WTC11 (cell line): ENCODE results near the gene PDZD8. TPM values are rescaled to one million over a fixed set of nuclear protein-coding genes. Genes with fewer than 3 reads are reported as not detected.
A peak's percentile ranks its signal among the peaks of the same experiment; 100 is the strongest.

Source experiments
- ATAC-seq: fragments of 200-7000 bp; cut with Tn5 transposase; 2 replicates; pipeline ENCODE4 v1.10.0; 2021; ENCODE audit warnings: mild to moderate bottlenecking, moderate library complexity
- CTCF ChIA-PET: fragments of 300-600 bp; sonication (Branson Sonifier 250); formaldehyde crosslinking; loops from one replicate; lab custom pipeline; 2021; ENCODE audit warnings: antibody characterized with exemption; lab: Charles Lee
- POLR2A ChIA-PET: fragments of 350-600 bp; sonication (Branson Sonifier 250); formaldehyde crosslinking; loops from one replicate; lab custom pipeline; 2021; ENCODE audit warnings: antibody characterized with exemption; lab: Charles Lee
- DNase-seq: peaks from one replicate; pipeline ENCODE4 v3.0.0; 2021; ENCODE audit warnings: low spot score
- H3K27ac Mint-ChIP-seq: 2 replicates; pipeline ENCODE4 v1.8.0; 2021; ENCODE audit warnings: mixed read lengths
- H3K27me3 Mint-ChIP-seq: 2 replicates; pipeline ENCODE4 v1.8.0; 2021; ENCODE audit warnings: low read depth, mild to moderate bottlenecking, moderate library complexity, mixed read lengths
- H3K36me3 Mint-ChIP-seq: 2 replicates; pipeline ENCODE4 v1.8.0; 2021; ENCODE audit warnings: mixed read lengths
- H3K4me1 Mint-ChIP-seq: 2 replicates; pipeline ENCODE4 v1.8.0; 2022; ENCODE audit warnings: mixed read lengths
- H3K4me3 Mint-ChIP-seq: 2 replicates; pipeline ENCODE4 v1.8.0; 2021; ENCODE audit warnings: mild to moderate bottlenecking, moderate library complexity, mixed read lengths
- H3K9me3 Mint-ChIP-seq: 2 replicates; pipeline ENCODE4 v1.8.0; 2021; ENCODE audit warnings: mixed read lengths
- CBFB ChIP-seq: sonication (generic); formaldehyde crosslinking; IDR thresholded peaks from 2 replicates; pipeline ENCODE4 v1.8.1; 2022; ENCODE audit warnings: mild to moderate bottlenecking, low read depth, missing genetic modification reagents
- EMX1 ChIP-seq: fragments of 250-450 bp; sonication (Bioruptor Pico); IDR thresholded peaks from 2 replicates; pipeline ENCODE4 v1.8.0; 2021; ENCODE audit warnings: mild to moderate bottlenecking
- GABPB1 ChIP-seq: sonication (generic); formaldehyde crosslinking; IDR thresholded peaks from 2 replicates; pipeline ENCODE4 v1.8.1; 2023; ENCODE audit warnings: mild to moderate bottlenecking, missing genetic modification reagents
- JUN ChIP-seq: sonication (generic); formaldehyde crosslinking; IDR thresholded peaks from 2 replicates; pipeline ENCODE4 v1.8.0; 2023; ENCODE audit warnings: mild to moderate bottlenecking, missing genetic modification reagents
- NFYB ChIP-seq: sonication (generic); formaldehyde crosslinking; conservative IDR thresholded peaks from 2 replicates; pipeline ENCODE4 v1.8.0; 2022; ENCODE audit warnings: low read depth, missing genetic modification reagents
- NR2C2 ChIP-seq: sonication (generic); formaldehyde crosslinking; IDR thresholded peaks from 2 replicates; pipeline ENCODE4 v1.8.0; 2022; ENCODE audit warnings: mild to moderate bottlenecking, missing genetic modification reagents
- OVOL2 ChIP-seq: fragments of 250-450 bp; sonication (Bioruptor Pico); IDR thresholded peaks from 2 replicates; pipeline ENCODE4 v1.9.0; 2021; ENCODE audit warnings: mild to moderate bottlenecking, borderline replicate concordance
- PRRX2 ChIP-seq: fragments of 250-450 bp; sonication (Bioruptor Pico); IDR thresholded peaks from 2 replicates; pipeline ENCODE4 v1.8.0; 2021; ENCODE audit warnings: mild to moderate bottlenecking
- RELA ChIP-seq: sonication (generic); formaldehyde crosslinking; IDR thresholded peaks from 2 replicates; pipeline ENCODE4 v1.8.1; 2022; ENCODE audit warnings: missing genetic modification reagents, mild to moderate bottlenecking, borderline replicate concordance
- SMAD4 ChIP-seq: sonication (generic); formaldehyde crosslinking; IDR thresholded peaks from 2 replicates; pipeline ENCODE4 v1.8.0; 2022; ENCODE audit warnings: mild to moderate bottlenecking, missing genetic modification reagents
- SOX15 ChIP-seq: fragments of 250-450 bp; sonication (Bioruptor Pico); IDR thresholded peaks from 2 replicates; pipeline ENCODE4 v1.9.0; 2021; ENCODE audit warnings: mild to moderate bottlenecking
- TEAD4 ChIP-seq: sonication (generic); formaldehyde crosslinking; IDR thresholded peaks from 2 replicates; pipeline ENCODE4 v1.8.0; 2022; ENCODE audit warnings: mild to moderate bottlenecking, missing genetic modification reagents
- ZBTB21 ChIP-seq: sonication (generic); formaldehyde crosslinking; IDR thresholded peaks from 2 replicates; pipeline ENCODE4 v1.8.1; 2023; ENCODE audit warnings: mild to moderate bottlenecking, missing genetic modification reagents, borderline replicate concordance
- ZNF219 ChIP-seq: sonication (generic); formaldehyde crosslinking; IDR thresholded peaks from 2 replicates; pipeline ENCODE4 v1.8.0; 2023; ENCODE audit warnings: missing genetic modification reagents, mild to moderate bottlenecking, borderline replicate concordance
- ZNF423 ChIP-seq: fragments of 250-450 bp; sonication (Bioruptor Pico); IDR thresholded peaks from 2 replicates; pipeline ENCODE4 v2.1.2; 2022; ENCODE audit warnings: mild to moderate bottlenecking, moderate library complexity
- total RNA-seq: library from RNA; stranded (reverse); gene quantifications from 3 replicates; pipeline ENCODE4 v1.2.3, GENCODE V29; 2021
- TF ChIP-seq, protein P1 (sequence below): sonication (generic); formaldehyde crosslinking; IDR thresholded peaks from 2 replicates; pipeline ENCODE4 v1.8.1; 2022; ENCODE audit warnings: low read depth, missing genetic modification reagents, borderline replicate concordance
- TF ChIP-seq, protein P2 (sequence below): fragments of 250-450 bp; sonication (Bioruptor Pico); IDR thresholded peaks from 2 replicates; pipeline ENCODE4 v2.1.2; 2022; ENCODE audit warnings: mild to moderate bottlenecking, moderate library complexity
- TF ChIP-seq, protein P3 (sequence below): sonication (generic); formaldehyde crosslinking; IDR thresholded peaks from 2 replicates; pipeline ENCODE4 v1.8.0; 2023; ENCODE audit warnings: missing genetic modification reagents, mild to moderate bottlenecking, borderline replicate concordance
- TF ChIP-seq, protein P4 (sequence below): sonication (generic); formaldehyde crosslinking; IDR thresholded peaks from 2 replicates; pipeline ENCODE4 v1.8.1; 2023; ENCODE audit warnings: mild to moderate bottlenecking, moderate library complexity, missing genetic modification reagents
- TF ChIP-seq, protein P5 (sequence below): fragments of 250-450 bp; sonication (Bioruptor Pico); conservative IDR thresholded peaks from 2 replicates; pipeline ENCODE4 v1.9.0; 2021; ENCODE audit warnings: mild to moderate bottlenecking
- TF ChIP-seq, protein P6 (sequence below): fragments of 250-450 bp; sonication (Bioruptor Pico); IDR thresholded peaks from 2 replicates; pipeline ENCODE4 v1.9.0; 2021; ENCODE audit warnings: mild to moderate bottlenecking
- TF ChIP-seq, protein P7 (sequence below): fragments of 250-450 bp; sonication (Bioruptor Pico); IDR thresholded peaks from 2 replicates; pipeline ENCODE4 v1.8.0; 2021; ENCODE audit warnings: mild to moderate bottlenecking
- TF ChIP-seq, protein P8 (sequence below): sonication (generic); formaldehyde crosslinking; conservative IDR thresholded peaks from 2 replicates; pipeline ENCODE4 v1.8.1; 2022; ENCODE audit warnings: mild to moderate bottlenecking, missing genetic modification reagents

PDZD8 gene
- total RNA-seq, 1 experiment from 2014 or later, result 52.7 TPM

DNA sequence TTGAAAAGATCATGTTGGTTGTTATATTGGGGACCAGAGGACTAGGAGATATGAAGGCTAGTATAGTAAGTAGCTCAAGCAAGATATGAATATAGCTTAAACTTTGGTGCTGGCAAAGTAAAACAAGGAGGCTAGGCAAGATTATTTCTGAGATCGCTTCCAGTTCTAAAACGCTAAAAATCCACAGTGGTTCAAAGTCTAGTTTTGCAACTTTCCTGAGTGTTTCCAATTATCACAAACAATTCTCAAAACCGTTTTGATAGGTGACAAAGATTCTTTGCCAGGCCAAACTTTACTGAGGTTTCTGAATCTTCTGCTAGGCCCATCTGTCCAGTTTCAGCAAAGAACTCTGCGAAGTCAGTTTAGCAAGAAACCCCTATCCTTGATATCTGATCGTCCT, 35.3 kb downstream of the PDZD8 start:
- ATAC-seq, result no peak
- TF ChIP-seq JUN (no peak), GABPB1 (CRISPR knock-in tag) (no peak), SOX15 (CRISPR knock-in tag) (no peak), NFYB (CRISPR knock-in tag) (no peak), ZNF423 (CRISPR knock-in tag) (no peak), ZNF219 (CRISPR knock-in tag) (no peak), ZBTB21 (CRISPR knock-in tag) (no peak), SMAD4 (CRISPR knock-in tag) (no peak)
- TF ChIP-seq, protein P1, sequence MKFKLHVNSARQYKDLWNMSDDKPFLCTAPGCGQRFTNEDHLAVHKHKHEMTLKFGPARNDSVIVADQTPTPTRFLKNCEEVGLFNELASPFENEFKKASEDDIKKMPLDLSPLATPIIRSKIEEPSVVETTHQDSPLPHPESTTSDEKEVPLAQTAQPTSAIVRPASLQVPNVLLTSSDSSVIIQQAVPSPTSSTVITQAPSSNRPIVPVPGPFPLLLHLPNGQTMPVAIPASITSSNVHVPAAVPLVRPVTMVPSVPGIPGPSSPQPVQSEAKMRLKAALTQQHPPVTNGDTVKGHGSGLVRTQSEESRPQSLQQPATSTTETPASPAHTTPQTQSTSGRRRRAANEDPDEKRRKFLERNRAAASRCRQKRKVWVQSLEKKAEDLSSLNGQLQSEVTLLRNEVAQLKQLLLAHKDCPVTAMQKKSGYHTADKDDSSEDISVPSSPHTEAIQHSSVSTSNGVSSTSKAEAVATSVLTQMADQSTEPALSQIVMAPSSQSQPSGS (CRISPR knock-in tag), result no peak
- TF ChIP-seq, protein P2, sequence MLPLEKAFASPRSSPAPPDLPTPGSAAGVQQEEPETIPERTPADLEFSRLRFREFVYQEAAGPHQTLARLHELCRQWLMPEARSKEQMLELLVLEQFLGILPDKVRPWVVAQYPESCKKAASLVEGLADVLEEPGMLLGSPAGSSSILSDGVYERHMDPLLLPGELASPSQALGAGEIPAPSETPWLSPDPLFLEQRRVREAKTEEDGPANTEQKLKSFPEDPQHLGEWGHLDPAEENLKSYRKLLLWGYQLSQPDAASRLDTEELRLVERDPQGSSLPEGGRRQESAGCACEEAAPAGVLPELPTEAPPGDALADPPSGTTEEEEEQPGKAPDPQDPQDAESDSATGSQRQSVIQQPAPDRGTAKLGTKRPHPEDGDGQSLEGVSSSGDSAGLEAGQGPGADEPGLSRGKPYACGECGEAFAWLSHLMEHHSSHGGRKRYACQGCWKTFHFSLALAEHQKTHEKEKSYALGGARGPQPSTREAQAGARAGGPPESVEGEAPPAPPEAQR, result no peak
- TF ChIP-seq, protein P3, sequence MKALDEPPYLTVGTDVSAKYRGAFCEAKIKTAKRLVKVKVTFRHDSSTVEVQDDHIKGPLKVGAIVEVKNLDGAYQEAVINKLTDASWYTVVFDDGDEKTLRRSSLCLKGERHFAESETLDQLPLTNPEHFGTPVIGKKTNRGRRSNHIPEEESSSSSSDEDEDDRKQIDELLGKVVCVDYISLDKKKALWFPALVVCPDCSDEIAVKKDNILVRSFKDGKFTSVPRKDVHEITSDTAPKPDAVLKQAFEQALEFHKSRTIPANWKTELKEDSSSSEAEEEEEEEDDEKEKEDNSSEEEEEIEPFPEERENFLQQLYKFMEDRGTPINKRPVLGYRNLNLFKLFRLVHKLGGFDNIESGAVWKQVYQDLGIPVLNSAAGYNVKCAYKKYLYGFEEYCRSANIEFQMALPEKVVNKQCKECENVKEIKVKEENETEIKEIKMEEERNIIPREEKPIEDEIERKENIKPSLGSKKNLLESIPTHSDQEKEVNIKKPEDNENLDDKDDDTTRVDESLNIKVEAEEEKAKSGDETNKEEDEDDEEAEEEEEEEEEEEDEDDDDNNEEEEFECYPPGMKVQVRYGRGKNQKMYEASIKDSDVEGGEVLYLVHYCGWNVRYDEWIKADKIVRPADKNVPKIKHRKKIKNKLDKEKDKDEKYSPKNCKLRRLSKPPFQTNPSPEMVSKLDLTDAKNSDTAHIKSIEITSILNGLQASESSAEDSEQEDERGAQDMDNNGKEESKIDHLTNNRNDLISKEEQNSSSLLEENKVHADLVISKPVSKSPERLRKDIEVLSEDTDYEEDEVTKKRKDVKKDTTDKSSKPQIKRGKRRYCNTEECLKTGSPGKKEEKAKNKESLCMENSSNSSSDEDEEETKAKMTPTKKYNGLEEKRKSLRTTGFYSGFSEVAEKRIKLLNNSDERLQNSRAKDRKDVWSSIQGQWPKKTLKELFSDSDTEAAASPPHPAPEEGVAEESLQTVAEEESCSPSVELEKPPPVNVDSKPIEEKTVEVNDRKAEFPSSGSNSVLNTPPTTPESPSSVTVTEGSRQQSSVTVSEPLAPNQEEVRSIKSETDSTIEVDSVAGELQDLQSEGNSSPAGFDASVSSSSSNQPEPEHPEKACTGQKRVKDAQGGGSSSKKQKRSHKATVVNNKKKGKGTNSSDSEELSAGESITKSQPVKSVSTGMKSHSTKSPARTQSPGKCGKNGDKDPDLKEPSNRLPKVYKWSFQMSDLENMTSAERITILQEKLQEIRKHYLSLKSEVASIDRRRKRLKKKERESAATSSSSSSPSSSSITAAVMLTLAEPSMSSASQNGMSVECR (CRISPR knock-in tag), result no peak
- TF ChIP-seq, protein P4, sequence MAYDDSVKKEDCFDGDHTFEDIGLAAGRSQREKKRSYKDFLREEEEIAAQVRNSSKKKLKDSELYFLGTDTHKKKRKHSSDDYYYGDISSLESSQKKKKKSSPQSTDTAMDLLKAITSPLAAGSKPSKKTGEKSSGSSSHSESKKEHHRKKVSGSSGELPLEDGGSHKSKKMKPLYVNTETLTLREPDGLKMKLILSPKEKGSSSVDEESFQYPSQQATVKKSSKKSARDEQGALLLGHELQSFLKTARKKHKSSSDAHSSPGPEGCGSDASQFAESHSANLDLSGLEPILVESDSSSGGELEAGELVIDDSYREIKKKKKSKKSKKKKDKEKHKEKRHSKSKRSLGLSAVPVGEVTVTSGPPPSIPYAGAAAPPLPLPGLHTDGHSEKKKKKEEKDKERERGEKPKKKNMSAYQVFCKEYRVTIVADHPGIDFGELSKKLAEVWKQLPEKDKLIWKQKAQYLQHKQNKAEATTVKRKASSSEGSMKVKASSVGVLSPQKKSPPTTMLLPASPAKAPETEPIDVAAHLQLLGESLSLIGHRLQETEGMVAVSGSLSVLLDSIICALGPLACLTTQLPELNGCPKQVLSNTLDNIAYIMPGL (CRISPR knock-in tag), result no peak
- peaks cover under 1% of the 10 kb centered on the region for H3K9me3 Mint-ChIP-seq
- no peak for DNase-seq
- peaks cover 11% of the 10 kb centered on the region for H3K36me3 Mint-ChIP-seq
- H3K4me3 Mint-ChIP-seq, result no peak overlapping the region
- ChIA-PET POLR2A (no interaction called here), CTCF (interaction anchor here (0.7 to 2.7 kb wide), 4 partner anchors 20 to 123 kb away, joined by 3 to 6 read pairs (median 4); no protein-coding TSS in a partner anchor)
- no peaks in the 10 kb centered on the region for H3K27me3 Mint-ChIP-seq
- peaks cover 55% of the 10 kb centered on the region for H3K4me1 Mint-ChIP-seq
- H3K27ac Mint-ChIP-seq, result peak overlapping the region; percentile 66

DNA sequence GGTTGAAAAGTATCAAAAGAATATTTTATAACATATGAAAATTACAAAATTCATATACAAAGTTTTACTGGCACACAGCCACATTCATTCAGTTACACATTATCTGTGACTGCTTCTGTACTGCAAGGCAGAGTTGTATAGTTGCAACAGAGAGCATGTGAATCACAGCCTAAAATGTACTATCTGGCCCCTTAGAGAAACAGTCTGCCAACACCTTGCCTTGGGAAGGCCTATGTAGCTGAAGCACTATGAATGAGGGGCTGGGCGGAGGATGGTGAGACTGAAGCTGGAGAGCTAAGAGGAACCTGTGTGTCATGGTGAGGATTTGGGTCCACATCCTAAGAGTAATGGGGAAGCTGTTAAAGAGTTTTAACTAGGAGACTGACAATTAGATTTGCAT, 35.7 kb downstream of the PDZD8 start:
- H3K27me3 Mint-ChIP-seq, result no peaks in the 10 kb centered on the region
- ATAC-seq (peak; percentile 39; the same call in 1 of the 2 replicates), DNase-seq (no peak)
- H3K4me3 Mint-ChIP-seq, result no peak overlapping the region
- CTCF ChIA-PET, result interaction anchor here (0.7 to 2.7 kb wide), 4 partner anchors 19 to 123 kb away, joined by 3 to 6 read pairs (median 4); no protein-coding TSS in a partner anchor
- H3K9me3 Mint-ChIP-seq, result peaks cover 5% of the 10 kb centered on the region
- peaks cover 51% of the 10 kb centered on the region for H3K4me1 Mint-ChIP-seq
- peak overlapping the region; percentile 57 for H3K27ac Mint-ChIP-seq
- POLR2A ChIA-PET, result no interaction called here
- H3K36me3 Mint-ChIP-seq, result peaks cover 14% of the 10 kb centered on the region
- TF ChIP-seq CBFB (no peak), TEAD4 (CRISPR knock-in tag) (no peak), RELA (CRISPR knock-in tag) (no peak), PRRX2 (no peak), EMX1 (CRISPR knock-in tag) (no peak), JUN (no peak), NR2C2 (CRISPR knock-in tag) (no peak), OVOL2 (CRISPR knock-in tag) (no peak)
- TF ChIP-seq, protein P5, sequence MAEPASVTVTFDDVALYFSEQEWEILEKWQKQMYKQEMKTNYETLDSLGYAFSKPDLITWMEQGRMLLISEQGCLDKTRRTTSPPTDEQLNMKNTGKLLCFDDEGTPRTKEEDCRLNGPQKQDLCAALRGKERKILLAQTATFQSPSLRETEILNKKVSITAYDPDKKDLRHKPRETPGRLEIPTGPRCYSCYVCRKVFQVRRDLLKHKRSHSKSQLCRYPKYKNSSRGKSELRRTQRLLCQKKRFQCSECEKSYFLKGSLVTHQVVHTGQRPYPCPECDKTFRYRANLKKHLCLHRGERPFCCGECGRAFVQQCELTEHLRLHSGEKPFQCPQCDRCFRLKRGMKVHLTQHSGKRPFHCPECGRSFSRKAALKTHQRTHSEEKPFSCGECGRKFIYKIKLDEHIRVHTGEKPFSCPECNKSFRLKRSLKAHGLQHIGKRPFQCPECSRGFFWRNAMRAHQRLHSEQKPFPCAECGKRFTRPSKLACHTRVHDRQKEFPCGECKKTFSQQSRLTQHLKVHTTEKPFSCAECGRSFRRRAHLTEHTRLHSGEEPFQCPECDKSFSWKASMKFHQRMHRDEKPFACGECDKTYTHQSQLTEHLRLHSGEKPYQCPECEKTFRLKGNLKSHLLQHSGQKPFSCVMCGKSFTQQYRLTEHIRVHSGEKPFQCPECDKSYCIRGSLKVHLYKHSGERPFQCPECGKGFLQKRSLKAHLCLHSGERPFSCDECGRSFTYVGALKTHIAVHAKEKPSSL (CRISPR knock-in tag), result no peak
- TF ChIP-seq, protein P6, sequence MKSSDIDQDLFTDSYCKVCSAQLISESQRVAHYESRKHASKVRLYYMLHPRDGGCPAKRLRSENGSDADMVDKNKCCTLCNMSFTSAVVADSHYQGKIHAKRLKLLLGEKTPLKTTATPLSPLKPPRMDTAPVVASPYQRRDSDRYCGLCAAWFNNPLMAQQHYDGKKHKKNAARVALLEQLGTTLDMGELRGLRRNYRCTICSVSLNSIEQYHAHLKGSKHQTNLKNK (CRISPR knock-in tag), result no peak
- TF ChIP-seq, protein P7, sequence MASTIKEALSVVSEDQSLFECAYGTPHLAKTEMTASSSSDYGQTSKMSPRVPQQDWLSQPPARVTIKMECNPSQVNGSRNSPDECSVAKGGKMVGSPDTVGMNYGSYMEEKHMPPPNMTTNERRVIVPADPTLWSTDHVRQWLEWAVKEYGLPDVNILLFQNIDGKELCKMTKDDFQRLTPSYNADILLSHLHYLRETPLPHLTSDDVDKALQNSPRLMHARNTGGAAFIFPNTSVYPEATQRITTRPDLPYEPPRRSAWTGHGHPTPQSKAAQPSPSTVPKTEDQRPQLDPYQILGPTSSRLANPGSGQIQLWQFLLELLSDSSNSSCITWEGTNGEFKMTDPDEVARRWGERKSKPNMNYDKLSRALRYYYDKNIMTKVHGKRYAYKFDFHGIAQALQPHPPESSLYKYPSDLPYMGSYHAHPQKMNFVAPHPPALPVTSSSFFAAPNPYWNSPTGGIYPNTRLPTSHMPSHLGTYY (CRISPR knock-in tag), result no peak
- TF ChIP-seq, protein P8, sequence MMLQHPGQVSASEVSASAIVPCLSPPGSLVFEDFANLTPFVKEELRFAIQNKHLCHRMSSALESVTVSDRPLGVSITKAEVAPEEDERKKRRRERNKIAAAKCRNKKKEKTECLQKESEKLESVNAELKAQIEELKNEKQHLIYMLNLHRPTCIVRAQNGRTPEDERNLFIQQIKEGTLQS (CRISPR knock-in tag), result no peak
